HEK293T (cell line): ENCODE data around the gene WDHD1.
"Not testable (repeated sequence)": the region's sequence is repeated elsewhere in the genome, so short reads cannot be mapped to it uniquely, and the experiment has no call there.

Source experiments
- CTCF ChIA-PET: fragments of 350-600 bp; formaldehyde crosslinking; extraction: SDS; loops from one replicate; lab custom pipeline; 2021; ENCODE audit warnings: antibody characterized with exemption, inconsistent platforms; lab: Yijun Ruan, JAX
- POLR2A ChIA-PET: fragments of 350-600 bp; formaldehyde crosslinking; extraction: SDS; loops from one replicate; lab custom pipeline; 2020; ENCODE audit warnings: antibody characterized with exemption, inconsistent platforms; lab: Yijun Ruan, JAX
- DNase-seq: peaks from one replicate; pipeline ENCODE4 v3.0.0; 2012; ENCODE audit warnings: mixed read lengths; ENCODE audit errors: extremely low spot score
- ARNT ChIP-seq: fragments of 450-650 bp; IDR thresholded peaks from 2 replicates; pipeline ENCODE4 v1.6.1; 2017; ENCODE audit warnings: mild to moderate bottlenecking
- BHLHE40 ChIP-seq: fragments of 450-650 bp; IDR thresholded peaks from 2 replicates; pipeline ENCODE4 v1.6.1; 2016; ENCODE audit warnings: mild to moderate bottlenecking, moderate library complexity, borderline replicate concordance
- CTBP1 ChIP-seq: fragments of 450-650 bp; IDR thresholded peaks from 2 replicates; pipeline ENCODE4 v1.6.1; 2016; ENCODE audit warnings: borderline replicate concordance
- ELF4 ChIP-seq: fragments of 450-650 bp; IDR thresholded peaks from 2 replicates; pipeline ENCODE4 v1.6.1; 2017; ENCODE audit warnings: antibody characterized with exemption
- FOXA1 ChIP-seq: fragments of 450-650 bp; IDR thresholded peaks from 2 replicates; pipeline ENCODE4 v1.6.1; 2016; ENCODE audit warnings: mild to moderate bottlenecking
- FOXK2 ChIP-seq: fragments of 450-650 bp; IDR thresholded peaks from 2 replicates; pipeline ENCODE4 v1.6.1; 2016; ENCODE audit warnings: mild to moderate bottlenecking
- FOXM1 ChIP-seq: fragments of 450-650 bp; IDR thresholded peaks from 2 replicates; pipeline ENCODE4 v1.6.1; 2017; ENCODE audit warnings: mild to moderate bottlenecking, borderline replicate concordance
- HDGF ChIP-seq: fragments of 450-650 bp; IDR thresholded peaks from 2 replicates; pipeline ENCODE4 v1.6.1; 2017; ENCODE audit warnings: antibody characterized with exemption, borderline replicate concordance
- L3MBTL2 ChIP-seq: fragments of 450-650 bp; conservative IDR thresholded peaks from 2 replicates; pipeline ENCODE4 v1.6.1; 2016; ENCODE audit warnings: mild to moderate bottlenecking
- LEF1 ChIP-seq: fragments of 450-650 bp; IDR thresholded peaks from 2 replicates; pipeline ENCODE4 v1.6.1; 2017; ENCODE audit warnings: mild to moderate bottlenecking, borderline replicate concordance
- NFRKB ChIP-seq: fragments of 450-650 bp; IDR thresholded peaks from 2 replicates; pipeline ENCODE4 v1.6.1; 2016; ENCODE audit warnings: mild to moderate bottlenecking, moderate library complexity
- SP1 ChIP-seq: fragments of 450-650 bp; IDR thresholded peaks from 2 replicates; pipeline ENCODE4 v1.6.1; 2017
- SUZ12 ChIP-seq: fragments of 450-650 bp; IDR thresholded peaks from 2 replicates; pipeline ENCODE4 v1.6.1; 2016; ENCODE audit warnings: mild to moderate bottlenecking
- TARDBP ChIP-seq: fragments of 450-650 bp; IDR thresholded peaks from 2 replicates; pipeline ENCODE4 v1.6.1; 2016
- ZNF384 ChIP-seq: fragments of 450-650 bp; IDR thresholded peaks from 2 replicates; pipeline ENCODE4 v1.6.1; 2016
- TF ChIP-seq, protein P1 (sequence below): fragments of 450-650 bp; IDR thresholded peaks from 2 replicates; pipeline ENCODE4 v1.6.1; 2016

WDHD1 gene

GRCh38 chr14:54931598-54932340, 95.1 kb downstream of the WDHD1 start:
- TF ChIP-seq TARDBP = no peak
- TF ChIP-seq L3MBTL2 = no peak
- DNase-seq = no peak
- ChIA-PET CTCF (no interaction called here), POLR2A (no interaction called here)

DNA sequence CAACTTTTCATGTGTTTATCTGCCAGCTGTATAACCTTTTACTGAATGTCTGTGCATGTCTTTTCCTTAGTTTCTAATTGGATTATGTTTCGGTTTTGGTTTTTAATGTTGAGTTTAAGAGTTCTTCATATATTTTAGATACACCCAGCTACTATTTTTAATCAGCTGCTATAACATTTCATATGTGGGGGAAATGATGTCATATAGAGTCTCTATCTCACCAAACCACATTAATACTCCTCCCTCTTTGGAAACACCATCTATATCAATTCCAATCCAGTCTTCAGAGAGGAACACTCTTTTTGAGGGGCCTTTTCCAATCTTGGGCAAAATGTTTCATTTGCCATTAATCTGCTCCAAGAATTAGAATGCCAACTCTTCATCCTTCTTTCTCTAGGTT, 95.8 kb downstream of the WDHD1 start:
- TF ChIP-seq ARNT (no peak), NFRKB (no peak), HDGF (no peak), ZNF384 (no peak), CTBP1 (no peak), FOXA1 (no peak), FOXK2 (no peak), SP1 (no peak), BHLHE40 (no peak), LEF1 (no peak), ELF4 (no peak), SUZ12 (no peak), TARDBP (no peak), FOXM1 (no peak), L3MBTL2 (no peak)
- TF ChIP-seq, protein P1, sequence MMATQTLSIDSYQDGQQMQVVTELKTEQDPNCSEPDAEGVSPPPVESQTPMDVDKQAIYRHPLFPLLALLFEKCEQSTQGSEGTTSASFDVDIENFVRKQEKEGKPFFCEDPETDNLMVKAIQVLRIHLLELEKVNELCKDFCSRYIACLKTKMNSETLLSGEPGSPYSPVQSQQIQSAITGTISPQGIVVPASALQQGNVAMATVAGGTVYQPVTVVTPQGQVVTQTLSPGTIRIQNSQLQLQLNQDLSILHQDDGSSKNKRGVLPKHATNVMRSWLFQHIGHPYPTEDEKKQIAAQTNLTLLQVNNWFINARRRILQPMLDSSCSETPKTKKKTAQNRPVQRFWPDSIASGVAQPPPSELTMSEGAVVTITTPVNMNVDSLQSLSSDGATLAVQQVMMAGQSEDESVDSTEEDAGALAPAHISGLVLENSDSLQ = no peak
- no peak for DNase-seq
- ChIA-PET CTCF (no interaction called here), POLR2A (no interaction called here)

- TF ChIP-seq ELF4 (no peak), BHLHE40 (no peak)
- CTCF ChIA-PET = no interaction called here
- POLR2A ChIA-PET = no interaction called here
- DNase-seq = no peak
Measured at GRCh38 chr14:54929556-54929955, 97.3 kb downstream of the WDHD1 start.

- no peak for TF ChIP-seq L3MBTL2
- no peak for TF ChIP-seq TARDBP
- TF ChIP-seq BHLHE40 = no peak
- TF ChIP-seq SUZ12 = no peak
- no peak for TF ChIP-seq FOXA1
- no peak for TF ChIP-seq FOXM1
- no peak for TF ChIP-seq CTBP1
- no peak for TF ChIP-seq ZNF384
- TF ChIP-seq NFRKB = no peak
- TF ChIP-seq ELF4 = no peak
- DNase-seq = no peak
- POLR2A ChIA-PET = interaction anchor here (0.6 kb wide), 1 partner anchor 27 kb away, joined by 5 read pairs; no protein-coding TSS in a partner anchor
- CTCF ChIA-PET = no interaction called here
Measured at GRCh38 chr14:54928216-54928615, 98.7 kb downstream of the WDHD1 start.

DNA sequence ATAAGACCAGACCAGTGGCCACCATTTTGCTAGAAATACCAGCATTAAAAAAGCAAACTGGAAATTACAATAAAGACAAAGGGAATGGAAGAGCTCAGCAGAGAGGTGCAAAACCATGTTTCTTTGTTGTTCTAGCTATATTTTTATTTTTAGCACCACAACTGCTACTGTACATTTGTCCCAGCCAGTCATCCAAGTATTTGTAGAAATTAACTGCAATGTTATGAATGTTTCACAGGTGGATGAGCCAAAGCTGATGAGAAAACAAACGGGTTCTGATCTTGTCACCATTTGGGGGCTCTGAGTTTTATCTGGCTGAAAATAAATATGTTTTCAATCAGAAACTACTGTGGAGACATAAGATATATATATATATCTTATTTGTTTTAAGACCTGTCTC, 99.3 kb downstream of the WDHD1 start:
- CTCF ChIA-PET = no interaction called here
- POLR2A ChIA-PET = no interaction called here
- TF ChIP-seq FOXM1 (no peak), NFRKB (no peak), SP1 (no peak), LEF1 (no peak), ZNF384 (no peak), FOXA1 (no peak), FOXK2 (no peak), CTBP1 (no peak), BHLHE40 (no peak), SUZ12 (no peak), L3MBTL2 (no peak), TARDBP (no peak), ELF4 (no peak), ARNT (no peak), HDGF (no peak)
- TF ChIP-seq, protein P1 = no peak
- DNase-seq = no peak

- POLR2A ChIA-PET, CTCF ChIA-PET, DNase-seq: not testable (repeated sequence)
Measured at GRCh38 chr14:54926570-54926969, 100.3 kb downstream of the WDHD1 start.

DNA sequence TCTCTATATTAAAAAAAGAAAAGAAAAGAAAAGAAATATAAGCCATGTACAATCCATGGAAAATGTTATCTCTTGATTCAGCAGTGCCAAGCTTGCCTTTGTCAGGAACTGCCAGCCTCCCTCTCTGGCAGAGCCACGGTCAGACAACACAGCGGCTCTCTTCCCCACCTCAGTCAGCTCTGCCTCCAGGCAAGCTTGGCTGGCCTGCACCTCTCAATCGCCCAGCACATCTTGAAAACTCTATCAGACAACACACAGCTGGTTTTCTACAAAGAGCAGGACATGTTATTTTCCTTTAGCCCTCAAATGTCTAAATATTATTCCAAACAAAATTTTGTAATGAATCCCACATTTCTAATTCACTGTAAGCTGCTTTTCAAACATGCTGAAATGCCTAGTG, 104.3 kb downstream of the WDHD1 start:
- TF ChIP-seq CTBP1 (no peak), TARDBP (no peak), SP1 (no peak), FOXM1 (no peak), NFRKB (no peak), SUZ12 (no peak), HDGF (no peak), FOXK2 (no peak), ELF4 (no peak), ZNF384 (no peak), ARNT (no peak), LEF1 (no peak), L3MBTL2 (no peak)
- TF ChIP-seq, protein P1 = no peak
- POLR2A ChIA-PET = no interaction called here
- CTCF ChIA-PET = no interaction called here
- DNase-seq = no peak
